CD4-positive, alpha-beta memory T cell (primary cell): ENCODE data around the gene RARRES2. TPM values are rescaled to one million over a fixed set of nuclear protein-coding genes. Genes with fewer than 3 reads are reported as not detected.

Experiments used
- CTCF ChIA-PET: fragments of 350-600 bp; sonication (Branson Sonifier 250); formaldehyde crosslinking; loops from one replicate; lab custom pipeline; 2021; ENCODE audit warnings: inconsistent platforms; ENCODE audit not compliant: partially characterized antibody; lab: Charles Lee
- POLR2A ChIA-PET: fragments of 350-600 bp; sonication (Branson Sonifier 250); formaldehyde crosslinking; loops from one replicate; lab custom pipeline; 2021; ENCODE audit not compliant: partially characterized antibody; lab: Charles Lee
- DNase-seq, 5 donors: peaks; one replicate each; pipeline versions ENCODE4 v3.0.0 to v3.0.0-alpha.2; 2020 to 2022; ENCODE audit warnings: mixed read lengths in 1 of 5
- H3K27ac ChIP-seq: one replicate; pipeline ENCODE4 v1.7.0; 2013; ENCODE audit warnings: low read depth, low read length
- H3K27me3 ChIP-seq: 2 replicates; pipeline ENCODE4 v1.7.0; 2013; ENCODE audit warnings: mild to moderate bottlenecking, low read length, moderate library complexity; ENCODE audit not compliant: insufficient read depth
- H3K36me3 ChIP-seq: 2 replicates; pipeline ENCODE4 v1.7.0; 2013; ENCODE audit warnings: mild to moderate bottlenecking, low read length, moderate library complexity; ENCODE audit not compliant: insufficient read depth
- H3K4me1 ChIP-seq: 2 replicates; pipeline ENCODE4 v1.7.0; 2013; ENCODE audit warnings: mild to moderate bottlenecking, low read length, moderate library complexity; ENCODE audit not compliant: insufficient read depth
- H3K4me3 ChIP-seq, 2 donors: one replicate each; pipeline ENCODE4 v1.7.0; 2013; ENCODE audit warnings: low read length in 2 of 2, mild to moderate bottlenecking in 1 of 2
- H3K9me3 ChIP-seq, 2 donors: one replicate each; pipeline ENCODE4 v1.7.0; 2013; ENCODE audit warnings: low read length in 2 of 2, control low read depth in 1 of 2; ENCODE audit not compliant: control insufficient read depth in 1 of 2
- H3K27ac Mint-ChIP-seq, 7 donors: one replicate each; pipeline ENCODE4 v1.8.0; 2020 to 2021; ENCODE audit warnings: mixed read lengths in 7 of 7, mild to moderate bottlenecking in 6 of 7, inconsistent platforms in 3 of 7, moderate library complexity in 3 of 7
- H3K27me3 Mint-ChIP-seq, 2 donors: one replicate each; pipeline ENCODE4 v1.8.0; 2020 to 2021; ENCODE audit warnings: mixed read lengths in 2 of 2
- H3K36me3 Mint-ChIP-seq, 2 donors: one replicate each; pipeline ENCODE4 v1.8.0; 2020 to 2021; ENCODE audit warnings: mixed read lengths in 2 of 2, inconsistent platforms in 1 of 2, mild to moderate bottlenecking in 1 of 2
- H3K4me1 Mint-ChIP-seq, 4 donors: one replicate each; pipeline ENCODE4 v1.8.0; 2020 to 2021; ENCODE audit warnings: mixed read lengths in 4 of 4, mild to moderate bottlenecking in 1 of 4
- H3K4me3 Mint-ChIP-seq, 8 donors: one replicate each; pipeline ENCODE4 v1.8.0; 2020 to 2021; ENCODE audit warnings: mixed read lengths in 8 of 8, mild to moderate bottlenecking in 7 of 8, moderate library complexity in 6 of 8, inconsistent platforms in 3 of 8
- H3K9me3 Mint-ChIP-seq, 8 donors: one replicate each; pipeline ENCODE4 v1.8.0; 2020 to 2021; ENCODE audit warnings: mixed read lengths in 8 of 8, mild to moderate bottlenecking in 5 of 8, inconsistent platforms in 3 of 8, moderate library complexity in 1 of 8
- intact Hi-C: fragments of 100-400 bp; cut with micrococcal nuclease; formaldehyde crosslinking; loops from one replicate; pipeline ENCODE4 v1.15.1; 2023
- polyA plus RNA-seq, 2 donors: library from polyadenylated mRNA; unstranded; fragments of 300-500 nt; fragmentation: Illumina TruSeq; gene quantifications; one replicate each; pipeline ENCODE4 v1.2.3, GENCODE V29; 2021
- total RNA-seq, 2 experiments: library from RNA; stranded (reverse); gene quantifications; one replicate each; pipeline ENCODE4 v1.2.3, GENCODE V29; 2021

RARRES2 gene
- total and polyA plus RNA-seq, 4 experiments from 2014 or later: not detected

DNA sequence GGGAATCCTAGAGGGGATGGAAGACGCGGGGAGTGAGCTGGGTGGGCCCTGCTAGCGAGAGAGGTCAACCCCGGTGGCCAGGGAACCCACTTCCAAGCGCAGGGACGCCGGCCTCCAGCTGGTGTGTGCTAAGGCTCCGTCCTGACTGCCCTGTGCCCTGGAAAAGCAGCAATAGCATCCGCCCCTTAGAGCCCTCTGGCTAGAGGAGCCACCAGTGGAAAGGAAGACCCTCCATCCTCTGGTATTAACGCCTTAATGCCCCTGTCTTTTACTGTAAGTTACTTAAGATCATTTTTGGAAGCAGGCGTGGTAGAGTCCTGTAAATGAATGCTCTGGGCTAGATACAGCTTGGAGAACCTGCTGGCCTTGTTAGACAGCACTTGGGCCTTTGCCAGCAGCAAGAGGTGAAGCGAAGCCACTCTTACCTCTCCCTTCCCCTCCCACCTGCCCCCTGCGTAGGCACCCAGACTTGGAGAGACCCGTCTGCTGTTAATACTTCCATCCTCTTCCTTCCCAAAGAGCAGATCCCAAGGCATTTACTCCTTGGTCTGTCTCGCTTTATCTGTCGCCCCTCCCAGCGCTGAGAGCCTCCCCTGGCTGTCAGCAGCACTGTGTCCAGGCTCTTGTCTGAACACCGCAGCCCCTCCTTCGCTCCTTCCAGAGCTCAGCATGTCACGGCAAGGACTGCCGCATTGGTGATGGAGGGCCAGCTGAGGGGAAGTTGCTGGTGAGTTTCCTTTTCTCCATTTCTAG lies 31.8 kb upstream of the RARRES2 start:
- no peaks in the 10 kb centered on the region for H3K27me3 ChIP-seq
- Mint-ChIP-seq H3K9me3 (no peaks in the 10 kb centered on the region), H3K4me3 (peak overlapping the region in 1 of 8 donors; percentile 53), H3K27ac (peak overlapping the region in 4 of 7 donors; percentile 48 to 84 (median 71)), H3K36me3 (peaks cover 12 to 24% of the 10 kb centered on the region in 2 donors), H3K27me3 (no peaks in the 10 kb centered on the region), H3K4me1 (peaks cover 24 to 63% (median 42%) of the 10 kb centered on the region in 4 donors)
- H3K4me1 ChIP-seq: peaks cover 38% of the 10 kb centered on the region
- POLR2A ChIA-PET: interaction anchor here (2.0 kb wide), 1 partner anchor 33 kb away, joined by 6 read pairs; a partner anchor contains a TSS
- intact Hi-C loops: no loop called here
- CTCF ChIA-PET: no interaction called here
- H3K36me3 ChIP-seq: peaks cover 13% of the 10 kb centered on the region
- no peak overlapping the region for H3K4me3 ChIP-seq
- no peak overlapping the region for H3K27ac ChIP-seq
- no peak for DNase-seq
- H3K9me3 ChIP-seq: no peaks in the 10 kb centered on the region

DNA sequence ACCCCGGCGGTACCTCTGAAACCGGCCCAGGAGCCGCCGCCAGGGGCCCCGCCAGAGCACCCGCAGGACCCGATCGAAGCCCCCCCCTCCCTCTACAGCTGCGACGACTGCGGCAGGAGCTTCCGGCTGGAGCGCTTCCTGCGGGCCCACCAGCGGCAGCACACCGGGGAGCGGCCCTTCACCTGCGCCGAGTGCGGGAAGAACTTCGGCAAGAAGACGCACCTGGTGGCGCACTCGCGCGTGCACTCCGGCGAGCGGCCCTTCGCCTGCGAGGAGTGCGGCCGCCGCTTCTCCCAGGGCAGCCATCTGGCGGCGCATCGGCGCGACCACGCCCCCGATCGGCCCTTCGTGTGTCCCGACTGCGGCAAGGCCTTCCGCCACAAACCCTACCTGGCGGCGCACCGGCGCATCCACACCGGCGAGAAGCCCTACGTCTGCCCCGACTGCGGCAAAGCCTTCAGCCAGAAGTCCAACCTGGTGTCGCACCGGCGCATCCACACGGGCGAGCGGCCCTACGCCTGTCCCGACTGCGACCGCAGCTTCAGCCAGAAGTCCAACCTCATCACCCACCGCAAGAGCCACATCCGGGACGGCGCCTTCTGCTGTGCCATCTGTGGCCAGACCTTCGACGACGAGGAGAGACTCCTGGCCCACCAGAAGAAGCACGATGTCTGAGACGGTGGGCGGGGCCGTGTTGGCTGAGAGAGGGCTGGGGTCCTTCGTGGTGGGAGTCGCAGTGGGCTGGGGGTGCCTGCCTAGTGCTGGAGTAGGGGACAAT lies 31.0 kb upstream of the RARRES2 start:
- peaks cover 12 to 27% of the 10 kb centered on the region in 2 donors for H3K36me3 Mint-ChIP-seq
- no peak overlapping the region for H3K27ac ChIP-seq
- no peak overlapping the region for H3K4me3 ChIP-seq
- peaks cover 19 to 61% (median 39%) of the 10 kb centered on the region in 4 donors for H3K4me1 Mint-ChIP-seq
- H3K27me3 Mint-ChIP-seq: no peaks in the 10 kb centered on the region
- no peaks in the 10 kb centered on the region for H3K9me3 Mint-ChIP-seq
- peaks cover 13% of the 10 kb centered on the region for H3K36me3 ChIP-seq
- no peaks in the 10 kb centered on the region for H3K9me3 ChIP-seq
- ChIA-PET CTCF (no interaction called here), POLR2A (interaction anchor here (2.0 to 6.9 kb wide), 2 partner anchors 33 to 34 kb away, joined by 6 to 101 read pairs; a partner anchor contains a TSS)
- intact Hi-C loops: no loop called here
- H3K4me1 ChIP-seq: peaks cover 35% of the 10 kb centered on the region
- no peak overlapping the region for H3K4me3 Mint-ChIP-seq
- H3K27ac Mint-ChIP-seq: peak overlapping the region in 2 of 7 donors; percentile 48 to 72
- DNase-seq: no peak
- H3K27me3 ChIP-seq: no peaks in the 10 kb centered on the region

GRCh38 chr7:150371996-150372270 lies 30.5 kb upstream of the RARRES2 start:
- Mint-ChIP-seq H3K27ac (no peak overlapping the region), H3K27me3 (no peaks in the 10 kb centered on the region), H3K4me3 (no peak overlapping the region), H3K9me3 (no peaks in the 10 kb centered on the region), H3K36me3 (peaks cover 12 to 27% of the 10 kb centered on the region in 2 donors), H3K4me1 (peaks cover 17 to 56% (median 38%) of the 10 kb centered on the region in 4 donors)
- Histone ChIP-seq H3K4me1 (peaks cover 34% of the 10 kb centered on the region), H3K36me3 (peaks cover 13% of the 10 kb centered on the region), H3K4me3 (no peak overlapping the region), H3K9me3 (no peaks in the 10 kb centered on the region), H3K27me3 (no peaks in the 10 kb centered on the region), H3K27ac (no peak overlapping the region)
- CTCF ChIA-PET: no interaction called here
- intact Hi-C loops: no loop called here
- POLR2A ChIA-PET: interaction anchor here (6.9 kb wide), 1 partner anchor 34 kb away, joined by 101 read pairs; a partner anchor contains a TSS
- no peak for DNase-seq

GRCh38 chr7:150371131-150371995 lies 29.9 kb upstream of the RARRES2 start:
- H3K36me3 Mint-ChIP-seq: peaks cover 12 to 27% of the 10 kb centered on the region in 2 donors
- H3K27ac Mint-ChIP-seq: peak overlapping the region in 1 of 7 donors; percentile 37
- Histone ChIP-seq H3K27me3 (no peaks in the 10 kb centered on the region), H3K4me1 (peaks cover 30% of the 10 kb centered on the region), H3K27ac (no peak overlapping the region), H3K4me3 (no peak overlapping the region), H3K36me3 (peaks cover 13% of the 10 kb centered on the region), H3K9me3 (no peaks in the 10 kb centered on the region)
- no peaks in the 10 kb centered on the region for H3K27me3 Mint-ChIP-seq
- DNase-seq: no peak
- CTCF ChIA-PET: interaction anchor here (6.1 kb wide), 1 partner anchor 16 kb away, joined by 55 read pairs; no protein-coding TSS in a partner anchor
- H3K4me3 Mint-ChIP-seq: peak overlapping the region in 1 of 8 donors; percentile 96
- H3K4me1 Mint-ChIP-seq: peaks cover 17 to 54% (median 36%) of the 10 kb centered on the region in 4 donors
- intact Hi-C loops: no loop called here
- POLR2A ChIA-PET: interaction anchor here (1.7 to 6.9 kb wide), 2 partner anchors 34 to 49 kb away, joined by 7 to 101 read pairs; partner anchors contain the start of genes ACTR3C and LRRC61
- no peaks in the 10 kb centered on the region for H3K9me3 Mint-ChIP-seq

- ChIA-PET CTCF (interaction anchor here (6.1 kb wide), 1 partner anchor 15 kb away, joined by 55 read pairs; no protein-coding TSS in a partner anchor), POLR2A (interaction anchor here (1.4 to 6.9 kb wide), 5 partner anchors 7 to 48 kb away, joined by 5 to 101 read pairs (median 43); partner anchors contain the start of genes ACTR3C, LRRC61 and ZNF775)
- H3K9me3 ChIP-seq: no peaks in the 10 kb centered on the region
- Mint-ChIP-seq H3K27ac (peak overlapping the region in 6 of 7 donors; percentile 7 to 91 (median 70)), H3K4me1 (peaks cover 10 to 52% (median 29%) of the 10 kb centered on the region in 4 donors), H3K4me3 (peak overlapping the region; percentile 29 to 96 (median 72)), H3K9me3 (no peaks in the 10 kb centered on the region), H3K36me3 (peaks cover 12 to 25% of the 10 kb centered on the region in 2 donors), H3K27me3 (no peaks in the 10 kb centered on the region)
- H3K4me3 ChIP-seq: no peak overlapping the region
- H3K36me3 ChIP-seq: peaks cover 13% of the 10 kb centered on the region
- no peak overlapping the region for H3K27ac ChIP-seq
- no peak for DNase-seq
- intact Hi-C loops: no loop called here
- no peaks in the 10 kb centered on the region for H3K27me3 ChIP-seq
- peaks cover 22% of the 10 kb centered on the region for H3K4me1 ChIP-seq
Observed at GRCh38 chr7:150370612-150371071, 29.2 kb upstream of the RARRES2 start.

- H3K4me1 Mint-ChIP-seq: peaks cover 10 to 47% (median 25%) of the 10 kb centered on the region in 4 donors
- no peaks in the 10 kb centered on the region for H3K9me3 Mint-ChIP-seq
- no peak for DNase-seq
- Histone ChIP-seq H3K9me3 (no peaks in the 10 kb centered on the region), H3K36me3 (peaks cover 13% of the 10 kb centered on the region), H3K27me3 (no peaks in the 10 kb centered on the region), H3K27ac (peak overlapping the region; percentile 75), H3K4me1 (peaks cover 22% of the 10 kb centered on the region), H3K4me3 (peak overlapping the region; percentile 64 to 89)
- CTCF ChIA-PET: interaction anchor here (0.7 to 6.1 kb wide), 5 partner anchors 8 to 385 kb away, joined by 3 to 55 read pairs (median 3); partner anchors contain the start of gene ZNF775
- no peaks in the 10 kb centered on the region for H3K27me3 Mint-ChIP-seq
- POLR2A ChIA-PET: interaction anchor here (1.1 to 6.9 kb wide), 11 partner anchors 8 to 857 kb away, joined by 3 to 101 read pairs (median 7); partner anchors contain the start of genes ABCF2, ACTR3C, GIMAP7 and LRRC61
- H3K36me3 Mint-ChIP-seq: peaks cover 12 to 25% of the 10 kb centered on the region in 2 donors
- intact Hi-C loops: loop anchor here (2.0 kb wide), 1 partner anchor 47 kb away; the partner anchor contains the start of genes ACTR3C and LRRC61
- peak overlapping the region; percentile 79 to 94 (median 92) for H3K27ac Mint-ChIP-seq
- H3K4me3 Mint-ChIP-seq: peak overlapping the region; percentile 91 to 98 (median 95)
Observed at GRCh38 chr7:150369748-150370501, 28.5 kb upstream of the RARRES2 start.
